ENCODE data around the gene RNU1-3.
"Not testable (repeated sequence)": the region's sequence is repeated elsewhere in the genome, so short reads cannot be mapped to it uniquely, and the experiment has no call there.

The RNU1-3 gene

GRCh38 chr1:16700138-16700895, 33.6 kb upstream of the RNU1-3 start:
- H3K4me3 ChIP-seq (replicated peaks in 1 of 2; ENCODE audit: low read depth in 2 of 2, low read length in 2 of 2); DNase-seq (ENCODE audit: low read depth in 2 of 2): not testable (repeated sequence)

- not testable (repeated sequence) for H3K4me3 ChIP-seq (replicated peaks in 1 of 2; ENCODE audit: low read depth in 2 of 2, low read length in 2 of 2); DNase-seq (ENCODE audit: low read depth in 2 of 2)
These were observed 32.7 kb upstream of the RNU1-3 start for GRCh38 chr1:16699440-16699839.

- not testable (repeated sequence) for H3K4me3 ChIP-seq (replicated peaks in 1 of 2; ENCODE audit: low read depth in 2 of 2, low read length in 2 of 2); DNase-seq (ENCODE audit: low read depth in 2 of 2)
These were observed 30.4 kb upstream of the RNU1-3 start for GRCh38 chr1:16697152-16697551.

- DNase-seq (ENCODE audit: low read depth in 2 of 2); H3K4me3 ChIP-seq (replicated peaks in 1 of 2; ENCODE audit: low read depth in 2 of 2, low read length in 2 of 2): not testable (repeated sequence)
These were observed 29.9 kb upstream of the RNU1-3 start for GRCh38 chr1:16696507-16697150.

- not testable (repeated sequence) for DNase-seq (ENCODE audit: low read depth in 2 of 2); H3K4me3 ChIP-seq (replicated peaks in 1 of 2; ENCODE audit: low read depth in 2 of 2, low read length in 2 of 2)
These were observed 27.6 kb upstream of the RNU1-3 start for GRCh38 chr1:16694308-16694702.

GRCh38 chr1:16693449-16694307, 26.9 kb upstream of the RNU1-3 start:
- DNase-seq (ENCODE audit: low read depth in 2 of 2): not testable (repeated sequence)

GRCh38 chr1:16692717-16693448, 26.1 kb upstream of the RNU1-3 start:
- DNase-seq (ENCODE audit: low read depth in 2 of 2); H3K4me3 ChIP-seq (replicated peaks in 1 of 2; ENCODE audit: low read depth in 2 of 2, low read length in 2 of 2): not testable (repeated sequence)

More at GRCh38 chr1:16693449-16694307, 26.9 kb upstream of the RNU1-3 start:
- H3K4me3 ChIP-seq (replicated peaks in 1 of 2; ENCODE audit: low read depth in 2 of 2, low read length in 2 of 2): not testable (repeated sequence)

- H3K4me3 ChIP-seq (replicated peaks in 1 of 2; ENCODE audit: low read depth in 2 of 2, low read length in 2 of 2); DNase-seq (ENCODE audit: low read depth in 2 of 2): not testable (repeated sequence)
These were observed 25.5 kb upstream of the RNU1-3 start for GRCh38 chr1:16692283-16692682.

- not testable (repeated sequence) for DNase-seq (ENCODE audit: low read depth in 2 of 2); H3K4me3 ChIP-seq (replicated peaks in 1 of 2; ENCODE audit: low read depth in 2 of 2, low read length in 2 of 2)
These were observed 24.4 kb upstream of the RNU1-3 start for GRCh38 chr1:16690971-16691682.

GRCh38 chr1:16687132-16687800, 20.5 kb upstream of the RNU1-3 start:
- H3K4me3 ChIP-seq (replicated peaks in 1 of 2; ENCODE audit: low read depth in 2 of 2, low read length in 2 of 2); DNase-seq (ENCODE audit: low read depth in 2 of 2): not testable (repeated sequence)

GRCh38 chr1:16685445-16686371, 19.0 kb upstream of the RNU1-3 start:
- not testable (repeated sequence) for DNase-seq (ENCODE audit: low read depth in 2 of 2); H3K4me3 ChIP-seq (replicated peaks in 1 of 2; ENCODE audit: low read depth in 2 of 2, low read length in 2 of 2)
